Activated CD8-positive, alpha-beta memory T cell treated with anti-CD3 and anti-CD28 coated beads for 48 hours (primary cell): ENCODE results near the gene SRMS.
A peak's percentile ranks its signal among the peaks of the same experiment; 100 is the strongest.

Experiments used
- DNase-seq, 3 experiments: peaks; one replicate each; pipeline ENCODE4 v3.0.0-alpha.2; 2020; ENCODE audit warnings: low read depth in 2 of 3, low spot score in 2 of 3

Gene SRMS

DNA sequence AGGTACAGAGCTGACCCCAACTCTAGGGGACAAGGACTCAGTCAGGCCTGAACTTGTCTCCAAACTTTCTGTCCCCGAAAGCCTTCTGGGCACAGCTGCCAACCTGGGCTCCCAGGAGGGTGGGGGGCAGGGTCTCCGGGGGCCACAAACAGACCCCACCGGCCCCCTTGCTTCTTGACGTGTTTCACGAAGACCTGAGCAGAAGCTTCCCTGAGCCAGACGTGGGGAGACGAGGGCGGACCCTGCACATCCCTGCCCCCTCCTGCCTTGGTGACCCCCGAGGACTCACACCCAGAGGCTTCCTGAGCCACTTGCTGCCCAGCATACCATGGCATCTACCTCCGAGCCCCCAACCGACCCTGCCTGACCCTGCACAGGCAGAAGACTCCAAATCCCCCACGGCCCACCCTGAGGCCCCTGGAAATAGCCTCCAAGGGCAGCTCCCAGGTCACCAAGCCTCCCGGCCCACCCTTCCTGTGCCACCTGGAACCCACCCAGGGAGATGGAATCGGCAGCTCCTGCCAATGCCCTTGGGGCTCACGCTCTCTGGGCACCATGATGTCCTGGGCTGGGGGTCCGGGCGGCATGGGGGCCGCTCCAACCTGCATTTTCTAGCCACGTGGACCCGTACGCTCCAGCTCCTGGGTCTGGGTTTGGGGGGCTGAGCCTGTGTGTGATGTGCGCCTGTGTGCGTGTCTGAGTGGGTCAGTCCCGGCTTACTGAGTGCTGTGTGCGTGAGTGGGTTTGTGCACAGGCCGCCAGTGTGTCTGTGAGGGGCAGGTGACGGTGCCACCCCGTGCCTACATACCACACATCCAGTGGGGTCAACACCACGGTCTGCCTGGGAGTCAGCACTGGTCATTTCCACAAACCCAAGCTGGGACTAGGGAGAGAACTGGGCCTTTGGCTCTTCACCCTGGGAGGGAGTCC lies 7.8 kb downstream of the SRMS start:
- DNase-seq, result no peak

- DNase-seq, result no peak
These were observed 8.5 kb downstream of the SRMS start for GRCh38 chr20:63539092-63539430.

GRCh38 chr20:63538204-63539091 lies 9.1 kb downstream of the SRMS start:
- no peak for DNase-seq

DNA sequence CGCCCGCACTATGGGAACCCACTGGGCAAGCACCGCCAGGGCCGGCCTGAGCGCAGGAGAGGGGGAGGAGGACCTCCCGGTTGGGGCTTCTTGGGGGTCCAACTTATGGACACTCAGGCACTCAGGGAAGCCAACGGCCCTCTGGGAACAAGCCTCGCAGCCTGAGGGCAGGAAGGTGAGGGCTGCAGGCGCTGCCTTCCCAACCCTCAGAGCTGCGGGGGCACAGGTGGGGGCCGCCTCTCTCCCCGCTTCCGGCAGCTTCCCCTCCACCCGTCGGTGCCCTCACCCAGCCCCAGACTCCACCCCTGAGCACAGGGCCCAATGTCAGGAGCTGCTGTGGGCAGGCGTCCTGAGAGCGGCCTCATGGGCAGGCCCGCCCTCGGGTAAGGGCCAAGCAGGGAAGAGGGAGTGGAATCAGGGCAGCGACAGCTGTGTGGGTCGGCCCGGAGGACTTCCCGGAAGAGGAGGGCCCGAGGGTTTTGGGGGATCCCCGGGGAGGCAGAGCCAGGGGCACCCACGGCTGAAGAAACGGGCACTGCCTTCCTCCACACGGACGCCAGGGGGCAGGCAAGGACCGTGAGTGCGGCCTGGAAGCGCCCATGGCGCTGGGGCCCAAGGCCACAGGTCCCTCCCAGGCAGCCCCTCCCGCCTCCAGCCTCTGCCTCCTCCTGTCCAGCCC lies 9.9 kb downstream of the SRMS start:
- DNase-seq, result peak; percentile 90 to 92 (median 91)

GRCh38 chr20:63536997-63537524 lies 10.5 kb downstream of the SRMS start, which contains the start of gene PTK6:
TSS of gene PTK6 (minus strand) at chr20:63537376. CDS start at chr20:63537314, 62 bp downstream.
- no peak for DNase-seq

DNA sequence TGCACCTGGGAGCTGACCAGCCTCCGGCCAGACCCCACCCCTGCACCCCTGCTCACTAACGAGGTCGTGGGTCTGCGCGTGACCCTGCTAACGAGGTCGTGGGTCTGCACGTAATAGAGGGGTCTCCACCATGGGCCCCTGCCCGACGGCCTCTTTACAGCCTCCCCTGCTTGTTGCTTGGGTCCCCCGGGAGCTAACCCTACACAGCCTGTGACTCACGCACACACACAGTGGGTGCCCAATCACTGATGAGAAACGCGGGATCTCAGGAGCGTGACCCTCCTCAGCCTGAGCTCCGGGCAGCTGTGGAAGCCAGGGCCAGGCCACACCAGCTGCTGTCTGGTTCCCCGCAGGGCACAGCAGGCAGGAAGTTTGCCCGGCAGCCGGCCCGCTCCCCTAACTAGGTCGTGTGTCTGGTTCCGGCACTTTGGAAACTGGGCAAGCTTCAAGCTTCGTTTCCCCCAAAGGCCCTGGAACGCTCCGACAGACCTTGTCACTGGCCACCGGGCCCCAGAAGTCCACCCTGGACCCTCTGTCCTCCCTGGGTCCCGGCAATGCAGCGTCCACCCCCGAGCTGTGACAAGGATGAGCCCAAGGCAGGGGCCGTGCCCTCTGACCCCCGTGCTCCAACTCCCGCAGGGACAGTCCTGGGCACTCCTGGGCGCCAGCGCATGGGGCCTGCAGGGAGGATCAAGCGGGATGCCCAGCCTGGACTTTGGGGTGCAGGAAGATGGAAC lies 11.1 kb downstream of the SRMS start:
- DNase-seq, result no peak

GRCh38 chr20:63534831-63535651 lies 12.5 kb downstream of the SRMS start:
- no peak for DNase-seq

- no peak for DNase-seq
These were observed 13.1 kb downstream of the SRMS start for GRCh38 chr20:63534427-63534830.

DNA sequence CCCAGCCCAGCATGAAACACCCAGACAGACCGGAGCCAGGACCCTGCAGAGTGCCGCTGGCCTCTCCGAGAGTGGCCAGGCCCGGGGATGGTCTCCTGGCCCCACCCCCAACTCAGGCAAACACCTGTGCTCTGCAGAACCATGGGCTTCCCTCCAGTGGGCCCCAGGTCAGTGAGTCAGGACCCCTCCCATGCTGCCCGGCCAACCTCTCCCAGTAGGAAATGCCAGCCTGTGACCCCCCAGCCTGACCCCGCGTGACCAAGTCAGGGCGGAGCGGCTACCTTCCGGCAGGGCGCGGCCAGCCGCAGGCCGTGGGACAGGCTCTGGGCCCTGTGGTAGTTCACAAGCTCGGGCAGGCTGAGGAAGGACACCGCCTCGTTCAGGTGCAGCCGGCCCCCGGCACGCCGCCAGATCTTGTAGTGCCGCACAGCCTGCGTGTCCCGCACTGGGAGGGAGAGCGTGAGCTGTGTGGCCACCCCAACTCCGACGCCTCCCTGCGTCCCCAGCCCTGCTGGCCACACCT lies 13.6 kb downstream of the SRMS start:
- no peak for DNase-seq

DNA sequence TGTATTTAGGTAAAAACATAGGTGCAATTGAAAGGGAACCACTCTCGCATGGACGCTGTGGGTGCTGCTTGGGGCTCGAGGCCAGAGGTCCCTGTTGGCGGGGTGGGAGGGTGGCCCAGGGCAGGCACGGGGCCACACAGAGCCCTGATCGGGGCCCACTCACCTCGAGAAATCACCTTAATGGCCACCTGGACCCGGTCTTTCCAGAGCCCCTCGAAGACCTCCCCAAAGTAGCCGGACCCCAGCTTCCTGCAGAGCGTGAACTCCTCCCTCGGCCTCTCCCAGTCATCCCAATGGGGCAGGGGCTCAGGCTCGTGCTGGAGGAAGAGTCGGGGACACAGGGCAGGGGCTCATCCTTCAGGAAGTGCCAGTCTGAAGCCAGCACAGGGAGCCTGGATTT lies 14.2 kb downstream of the SRMS start:
- DNase-seq, result no peak

- DNase-seq, result no peak
These were observed 15.0 kb downstream of the SRMS start for GRCh38 chr20:63532449-63532971.

- DNase-seq, result no peak
These were observed 15.7 kb downstream of the SRMS start for GRCh38 chr20:63531686-63532448.

DNA sequence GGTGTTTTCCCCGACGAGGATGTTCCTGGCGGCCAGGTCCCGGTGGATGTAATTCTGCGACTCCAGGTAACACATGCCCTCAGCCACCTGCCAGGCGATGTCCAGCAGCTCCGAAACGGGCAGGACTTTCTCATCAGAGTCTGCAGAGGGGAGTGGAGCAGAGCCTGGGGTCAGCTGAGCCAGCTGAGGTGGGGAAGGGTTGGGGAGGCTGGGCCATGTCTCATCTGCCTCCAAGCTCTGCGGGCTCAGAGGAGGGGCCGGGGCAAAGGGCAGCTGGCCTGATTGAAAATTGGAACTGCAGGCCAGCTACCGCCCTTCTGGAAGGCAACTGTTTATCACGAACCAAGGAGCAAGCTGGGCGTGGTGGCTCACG lies 16.8 kb downstream of the SRMS start:
- no peak for DNase-seq

DNA sequence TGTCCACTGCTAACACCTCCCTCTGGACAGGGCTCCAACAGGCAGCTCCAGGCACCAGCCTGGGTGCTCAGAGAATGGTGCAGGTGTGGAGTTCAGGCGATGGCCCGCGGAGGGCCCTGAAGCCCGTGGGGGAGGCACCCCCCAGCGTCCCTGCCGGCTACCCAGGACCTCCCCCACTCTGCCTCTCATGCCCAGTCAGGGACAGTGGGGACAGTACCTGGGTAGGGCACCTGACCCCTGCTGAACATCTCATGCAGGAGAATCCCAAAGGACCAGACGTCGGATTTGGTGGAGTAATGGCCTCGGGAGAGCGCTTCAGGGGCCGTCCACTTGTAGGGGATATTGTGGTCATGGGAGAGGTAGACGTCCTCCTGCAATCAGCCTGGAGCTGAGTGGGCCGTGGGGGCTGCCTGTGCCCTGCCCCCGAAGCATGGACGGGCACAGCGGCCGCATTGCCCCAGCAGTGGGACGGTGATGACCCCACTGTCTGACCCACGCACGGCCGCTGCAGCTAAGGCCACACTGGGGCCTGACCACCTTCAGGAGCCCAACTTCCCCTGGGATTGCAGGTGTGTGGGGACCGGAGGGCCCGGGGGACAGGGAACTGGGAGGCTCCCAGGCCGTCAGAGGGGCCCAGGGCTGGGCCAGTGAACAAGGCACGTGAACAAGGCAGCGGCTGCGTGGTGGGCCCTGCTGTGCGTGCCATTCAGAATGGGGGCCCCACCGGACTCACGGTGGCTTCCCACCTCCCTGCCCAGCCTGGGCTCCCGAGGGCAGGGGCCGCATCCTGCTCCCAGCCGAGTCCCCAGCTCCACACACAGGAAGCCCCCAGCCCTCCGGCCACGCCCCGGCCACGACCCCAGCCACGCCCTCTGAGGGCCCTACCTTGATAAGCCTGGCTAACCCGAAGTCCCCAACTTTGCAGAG lies 17.4 kb downstream of the SRMS start:
- DNase-seq, result no peak

- no peak for DNase-seq
These were observed 18.2 kb downstream of the SRMS start for GRCh38 chr20:63529180-63529860.

DNA sequence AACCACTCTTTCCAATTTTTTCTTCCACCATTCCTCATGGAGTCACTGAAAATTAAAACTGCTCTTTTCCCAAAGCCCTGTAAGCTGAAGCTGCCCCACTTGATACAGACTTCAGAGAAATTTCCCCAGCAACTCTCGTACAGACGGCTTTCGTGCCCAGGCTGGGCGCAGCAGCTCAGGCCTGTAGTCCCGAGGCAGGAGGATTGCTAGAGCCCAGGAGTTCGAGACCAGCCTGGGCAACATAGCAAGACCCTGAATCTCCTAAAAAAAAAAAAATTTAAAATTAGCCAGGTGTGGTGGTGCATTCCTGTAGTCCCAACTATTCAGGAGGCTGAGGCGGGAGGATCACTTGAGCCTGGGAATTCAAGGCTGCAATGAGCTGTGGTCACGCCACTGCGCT lies 20.4 kb downstream of the SRMS start:
- DNase-seq, result no peak

GRCh38 chr20:63525971-63526370 lies 21.6 kb downstream of the SRMS start:
- no peak for DNase-seq
